ENCODE data around the gene TPCN1. TPM values are rescaled to one million over a fixed set of nuclear protein-coding genes. Genes with fewer than 3 reads are reported as not detected.

Gene TPCN1
- polyA plus RNA-seq, 1 of the 3 experiments (the other 2 are of a cell fraction): 15.7 TPM

- Histone ChIP-seq H3F3A (replicated peaks; ENCODE audit: insufficient read depth) (peaks cover 9% of the 10 kb centered on the region), H3K9ac (no peak overlapping the region), H3K36me3 (replicated peaks in 1 of 2; ENCODE audit: control insufficient read depth in 1 of 2, insufficient read depth in 2 of 2, low read length in 1 of 2) (peaks cover 31 to 36% of the 10 kb centered on the region in 2 experiments), H3K79me2 (ENCODE audit: insufficient read depth) (peaks cover 51% of the 10 kb centered on the region), H3K4me2 (no peak overlapping the region), H3K9me3 (no peaks in the 10 kb centered on the region), H3K27ac (ENCODE audit: low read depth in 2 of 2, low read length in 1 of 2) (no peak overlapping the region), H3K9me2 (no peaks in the 10 kb centered on the region), H2AFZ (ENCODE audit: low read depth) (no peak overlapping the region), H4K20me1 (ENCODE audit: insufficient read depth) (peaks cover 6% of the 10 kb centered on the region), H3K27me3 (ENCODE audit: insufficient read depth) (no peaks in the 10 kb centered on the region), H3K4me3 (ENCODE audit: low read depth in 2 of 2, low read length in 1 of 2) (no peak overlapping the region), H3K4me1 (ENCODE audit: control insufficient read depth in 1 of 2, insufficient read depth in 2 of 2, low read depth in 1 of 2, low read length in 1 of 2) (no peaks in the 10 kb centered on the region; a peak in 2 of 4 replicates)
- 53% methylated on average over 4 of the region's 4 CpGs for WGBS (ENCODE audit: low lambda C conversion rate)
- ChIA-PET POLR2A (no interaction called here), CTCF (interaction anchor here (0.8 kb wide), 1 partner anchor 131 kb away, joined by 3 read pairs; no protein-coding TSS in a partner anchor)
- TF ChIP-seq ZBTB33 (IDR thresholded peaks at IDR 0.05; ENCODE audit: borderline replicate concordance, low read depth): no peak
- no peak for TF ChIP-seq SIN3A (IDR thresholded peaks at IDR 0.05; ENCODE audit: borderline replicate concordance, low read depth, low read length)
- TF ChIP-seq POLR2AphosphoS5 (IDR thresholded peaks at IDR 0.05; ENCODE audit: low read depth, low read length): no peak
- no peak for TF ChIP-seq ELF1 (IDR thresholded peaks at IDR 0.05)
- TF ChIP-seq CHD2 (IDR thresholded peaks at IDR 0.05; ENCODE audit: low read length, partially characterized antibody): no peak
- no peak for TF ChIP-seq EZH2phosphoT487 (IDR thresholded peaks at IDR 0.05; ENCODE audit: borderline replicate concordance, low read depth)
- TF ChIP-seq IRF3 (IDR thresholded peaks at IDR 0.05; ENCODE audit: low read depth, low read length): no peak
- no peak for TF ChIP-seq TAF1 (IDR thresholded peaks at IDR 0.05; ENCODE audit: borderline replicate concordance, low read depth, low read length)
- no peak for TF ChIP-seq RCOR1 (IDR thresholded peaks at IDR 0.05; ENCODE audit: low read length)
- no peak for TF ChIP-seq USF2 (IDR thresholded peaks at IDR 0.05; ENCODE audit: borderline replicate concordance, low read depth, low read length)
- no peak for TF ChIP-seq GATA2 (CRISPR knock-in tag; IDR thresholded peaks at IDR 0.05)
- TF ChIP-seq REST (IDR thresholded peaks at IDR 0.05; ENCODE audit: low read depth, low read length): no peak
- no peak for TF ChIP-seq EP300 (IDR thresholded peaks at IDR 0.05; ENCODE audit: borderline replicate concordance in 1 of 2, low read depth in 1 of 2, low read length in 1 of 2)
- no peak for TF ChIP-seq CTCF (IDR thresholded peaks at IDR 0.05)
- TF ChIP-seq PBX3 (IDR thresholded peaks at IDR 0.05): no peak
- no peak for TF ChIP-seq TEAD4 (IDR thresholded peaks at IDR 0.05; ENCODE audit: borderline replicate concordance, insufficient read depth)
- no peak for TF ChIP-seq MEF2A (IDR thresholded peaks at IDR 0.05; ENCODE audit: borderline replicate concordance, low read depth)
- TF ChIP-seq YY1 (IDR thresholded peaks at IDR 0.05; ENCODE audit: low read depth): no peak
- no peak for TF ChIP-seq USF1 (IDR thresholded peaks at IDR 0.05; ENCODE audit: borderline replicate concordance, low read depth)
- DNase-seq: no peak
These were observed 40.9 kb upstream of the TPCN1 start for GRCh38 chr12:113180333-113180732.
